ENCODE data around the gene SHD.
"Not testable (repeated sequence)": the region's sequence is repeated elsewhere in the genome, so short reads cannot be mapped to it uniquely, and the experiment has no call there.

The SHD gene, protein sequence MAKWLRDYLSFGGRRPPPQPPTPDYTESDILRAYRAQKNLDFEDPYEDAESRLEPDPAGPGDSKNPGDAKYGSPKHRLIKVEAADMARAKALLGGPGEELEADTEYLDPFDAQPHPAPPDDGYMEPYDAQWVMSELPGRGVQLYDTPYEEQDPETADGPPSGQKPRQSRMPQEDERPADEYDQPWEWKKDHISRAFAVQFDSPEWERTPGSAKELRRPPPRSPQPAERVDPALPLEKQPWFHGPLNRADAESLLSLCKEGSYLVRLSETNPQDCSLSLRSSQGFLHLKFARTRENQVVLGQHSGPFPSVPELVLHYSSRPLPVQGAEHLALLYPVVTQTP

DNA sequence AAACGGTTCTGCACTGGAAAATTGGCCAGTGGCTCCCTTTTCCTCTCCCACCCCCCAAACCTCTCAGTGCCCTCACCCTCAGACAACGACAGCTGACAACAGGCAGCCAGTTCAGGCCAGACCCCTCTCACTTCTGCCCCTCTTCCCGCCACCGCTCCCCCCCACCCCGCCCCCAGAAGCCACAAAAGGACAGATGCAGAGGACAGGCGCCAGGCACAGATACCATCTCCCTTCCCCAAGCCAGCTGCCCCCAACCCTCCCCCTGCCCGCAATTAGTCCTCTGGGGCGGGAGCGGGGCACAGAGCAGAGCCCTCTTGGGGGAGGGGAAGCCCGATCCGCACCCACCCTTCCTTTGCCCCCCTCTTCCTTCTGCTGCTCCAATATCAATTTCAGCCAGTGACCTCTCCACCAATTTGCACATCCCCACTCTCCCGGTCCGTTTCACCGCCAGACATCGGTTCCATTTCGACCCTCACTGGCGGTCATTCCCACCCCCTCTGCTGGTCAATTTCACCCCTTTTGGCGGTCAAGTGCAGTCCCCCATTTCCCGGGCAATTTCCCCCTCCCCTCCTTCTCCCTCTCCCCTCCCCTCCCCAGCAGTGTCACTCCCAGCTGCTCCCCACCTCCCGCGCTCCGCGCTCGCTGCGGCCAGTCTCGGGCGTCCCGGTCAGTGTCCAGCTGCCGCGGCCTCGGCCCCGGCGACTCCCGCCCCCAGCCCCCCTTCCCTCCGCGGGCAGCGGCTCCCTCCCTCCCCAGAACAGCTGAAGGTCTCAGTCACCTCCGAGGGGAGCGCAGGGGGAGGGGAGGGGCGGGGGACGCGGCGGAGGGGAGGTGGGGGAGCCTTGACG is at the start of gene SHD:
Gene SHD, plus strand, starts transcription at position 848 of the 848 bp plus-strand sequence. CDS start 798 bp downstream, outside the sequence.
- peak within 1 kb of the TSS; percentile 77 for H3K4me3 ChIP-seq (ENCODE audit: low read depth, low read length)
- H3K9me3 ChIP-seq (ENCODE audit: control insufficient read depth, insufficient read depth, low read length), result no peaks in the 10 kb centered on the region
- H3K27me3 ChIP-seq (ENCODE audit: control insufficient read depth, insufficient read depth, low read length), result peaks cover 40% of the 10 kb centered on the region
- no peaks in the 10 kb centered on the region for H3K4me1 ChIP-seq (ENCODE audit: control insufficient read depth, insufficient read depth, low read length)
- no peak within 1 kb of the TSS for H3K27ac ChIP-seq (ENCODE audit: low read depth, low read length)
- no peak within 1 kb of the TSS for H3K9ac ChIP-seq (ENCODE audit: low read depth, low read length)
- no peaks in the 10 kb centered on the region for H3K36me3 ChIP-seq (ENCODE audit: control insufficient read depth, insufficient read depth, low read length)

DNA sequence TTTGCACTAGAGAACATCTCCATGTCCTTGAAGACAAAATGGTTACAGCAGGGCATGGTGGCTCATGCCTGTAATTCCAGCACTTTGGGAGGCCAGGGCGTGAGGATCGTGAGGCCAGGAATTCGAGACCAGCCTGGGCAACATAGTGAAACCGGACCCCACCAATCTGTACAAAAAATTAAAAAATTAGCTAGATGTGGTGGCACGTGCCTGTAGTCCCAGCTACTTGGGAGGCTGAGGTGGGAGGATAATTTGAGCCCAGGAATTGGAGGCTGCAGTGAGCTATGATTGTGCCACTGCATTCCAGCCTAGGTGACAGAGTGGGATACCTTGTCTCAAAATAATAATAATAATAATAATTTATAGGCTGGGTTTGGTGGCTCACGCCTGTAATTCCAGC is 48.8 kb upstream of the SHD start:
- not testable (repeated sequence) for H3K4me3 ChIP-seq (ENCODE audit: low read depth, low read length); H3K4me1 ChIP-seq (ENCODE audit: control insufficient read depth, insufficient read depth, low read length); H3K9me3 ChIP-seq (ENCODE audit: control insufficient read depth, insufficient read depth, low read length); H3K9ac ChIP-seq (ENCODE audit: low read depth, low read length); H3K27me3 ChIP-seq (ENCODE audit: control insufficient read depth, insufficient read depth, low read length); H3K36me3 ChIP-seq (ENCODE audit: control insufficient read depth, insufficient read depth, low read length); H3K27ac ChIP-seq (ENCODE audit: low read depth, low read length)

DNA sequence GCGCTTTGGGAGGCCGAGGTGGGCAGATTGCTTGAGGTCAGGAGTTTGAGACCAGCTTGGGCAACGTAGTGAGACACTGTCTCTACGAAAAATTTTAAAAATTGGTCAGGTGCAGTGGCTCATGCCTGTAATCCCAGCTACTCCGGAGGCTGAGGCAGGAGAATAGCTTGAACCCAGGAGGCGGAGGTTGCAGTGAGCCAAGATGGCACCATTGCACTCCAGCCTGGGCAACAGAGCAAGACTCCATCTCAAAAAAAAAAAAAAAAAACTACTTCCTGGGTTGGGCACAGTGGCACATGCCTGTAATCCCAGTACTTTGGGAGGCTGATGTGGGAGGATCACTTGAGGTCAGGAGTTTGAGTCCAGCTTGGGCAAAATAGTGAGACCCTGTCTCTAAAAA is 47.5 kb upstream of the SHD start:
- H3K36me3 ChIP-seq (ENCODE audit: control insufficient read depth, insufficient read depth, low read length); H3K9ac ChIP-seq (ENCODE audit: low read depth, low read length); H3K4me3 ChIP-seq (ENCODE audit: low read depth, low read length); H3K4me1 ChIP-seq (ENCODE audit: control insufficient read depth, insufficient read depth, low read length); H3K27ac ChIP-seq (ENCODE audit: low read depth, low read length); H3K9me3 ChIP-seq (ENCODE audit: control insufficient read depth, insufficient read depth, low read length); H3K27me3 ChIP-seq (ENCODE audit: control insufficient read depth, insufficient read depth, low read length): not testable (repeated sequence)

DNA sequence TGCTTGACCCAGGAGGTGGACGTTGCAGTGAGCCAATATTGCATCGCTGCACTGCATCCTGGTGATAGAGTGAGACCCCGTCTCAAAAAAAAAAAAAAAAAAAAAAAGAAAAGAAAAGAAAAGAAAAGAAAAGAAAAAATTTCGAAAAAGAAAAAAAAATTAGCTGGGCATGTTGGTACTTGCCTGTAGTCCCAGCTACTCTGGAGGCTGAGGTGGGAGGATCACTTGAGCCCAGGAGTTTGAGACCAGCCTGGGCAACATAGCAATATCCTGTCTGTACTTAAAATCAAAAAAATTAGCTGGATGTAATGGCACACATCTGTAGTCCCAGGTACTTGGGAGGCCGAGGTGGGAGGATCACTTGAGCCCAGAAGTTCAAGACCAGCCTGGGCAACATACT is 46.9 kb upstream of the SHD start:
- H3K36me3 ChIP-seq (ENCODE audit: control insufficient read depth, insufficient read depth, low read length); H3K27ac ChIP-seq (ENCODE audit: low read depth, low read length); H3K4me3 ChIP-seq (ENCODE audit: low read depth, low read length); H3K9ac ChIP-seq (ENCODE audit: low read depth, low read length); H3K27me3 ChIP-seq (ENCODE audit: control insufficient read depth, insufficient read depth, low read length); H3K9me3 ChIP-seq (ENCODE audit: control insufficient read depth, insufficient read depth, low read length); H3K4me1 ChIP-seq (ENCODE audit: control insufficient read depth, insufficient read depth, low read length): not testable (repeated sequence)

DNA sequence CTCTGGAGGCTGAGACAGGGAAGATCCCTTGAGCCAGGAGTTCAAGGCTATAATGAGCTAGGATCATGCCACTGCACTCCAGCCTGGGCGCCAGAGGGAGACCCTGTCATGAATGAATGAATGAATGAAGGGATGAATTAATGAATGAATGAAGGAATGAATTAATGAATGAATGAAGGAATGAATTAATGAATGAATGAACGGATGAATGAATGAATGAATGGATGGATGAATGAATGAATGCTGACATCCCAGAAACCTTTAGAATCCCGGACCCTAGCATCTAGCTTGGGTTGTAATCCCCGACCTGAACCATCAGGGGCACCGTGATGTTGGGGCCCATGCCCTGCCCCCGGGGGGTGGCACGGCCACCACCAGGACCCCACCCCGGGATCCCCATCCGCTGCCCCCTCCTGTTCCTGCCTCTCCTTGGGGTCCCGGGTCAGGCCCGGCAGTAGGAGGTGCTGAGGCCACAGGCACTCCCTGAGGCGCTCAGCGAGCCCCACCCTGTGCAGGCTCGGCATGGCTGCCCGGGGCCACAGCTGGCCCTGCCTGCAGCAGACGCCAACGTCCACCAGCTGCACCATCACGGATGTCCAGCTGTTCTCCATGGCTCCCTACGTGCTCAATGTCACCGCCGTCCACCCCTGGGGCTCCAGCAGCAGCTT is 46.3 kb upstream of the SHD start:
- Histone ChIP-seq H3K4me1 (ENCODE audit: control insufficient read depth, insufficient read depth, low read length) (no peaks in the 10 kb centered on the region; the same call in 1 of the 2 replicates), H3K27ac (ENCODE audit: low read depth, low read length) (no peak overlapping the region), H3K9ac (ENCODE audit: low read depth, low read length) (no peak overlapping the region), H3K4me3 (ENCODE audit: low read depth, low read length) (no peak overlapping the region), H3K27me3 (ENCODE audit: control insufficient read depth, insufficient read depth, low read length) (peaks cover 6% of the 10 kb centered on the region; the same call in 1 of the 2 replicates), H3K36me3 (ENCODE audit: control insufficient read depth, insufficient read depth, low read length) (no peaks in the 10 kb centered on the region), H3K9me3 (ENCODE audit: control insufficient read depth, insufficient read depth, low read length) (no peaks in the 10 kb centered on the region)

DNA sequence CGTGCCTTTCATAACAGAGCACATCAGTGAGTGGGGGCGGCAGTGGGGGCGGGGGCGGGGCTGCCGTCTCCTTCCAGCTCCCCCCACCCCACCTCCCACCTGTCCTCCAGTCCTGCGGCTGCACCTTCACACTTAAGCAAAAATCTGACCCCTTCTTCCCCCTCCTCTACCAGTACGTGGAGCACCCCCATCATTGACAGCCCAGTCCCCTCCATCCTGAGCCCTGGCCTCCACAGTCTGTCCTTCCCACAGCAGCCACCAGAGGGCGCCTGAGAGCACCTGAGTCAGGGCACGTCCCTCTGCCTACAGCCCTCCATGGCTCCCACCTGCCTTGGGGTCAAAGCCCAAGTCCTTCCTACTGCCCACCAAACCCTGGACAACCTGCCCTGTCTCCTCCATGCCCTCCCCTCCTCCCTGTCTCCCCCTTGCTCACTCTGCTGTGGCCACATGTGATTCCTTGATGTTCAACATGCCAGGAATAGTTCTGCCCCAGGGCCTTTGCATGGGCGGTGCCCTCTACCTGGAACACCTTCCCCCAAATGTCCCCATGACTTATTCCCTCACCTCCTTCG is 45.7 kb upstream of the SHD start:
- peaks cover 4% of the 10 kb centered on the region; the same call in 1 of the 2 replicates for H3K27me3 ChIP-seq (ENCODE audit: control insufficient read depth, insufficient read depth, low read length)
- H3K4me3 ChIP-seq (ENCODE audit: low read depth, low read length), result no peak overlapping the region
- no peak overlapping the region for H3K9ac ChIP-seq (ENCODE audit: low read depth, low read length)
- H3K4me1 ChIP-seq (ENCODE audit: control insufficient read depth, insufficient read depth, low read length), result no peaks in the 10 kb centered on the region; the same call in 1 of the 2 replicates
- no peaks in the 10 kb centered on the region for H3K9me3 ChIP-seq (ENCODE audit: control insufficient read depth, insufficient read depth, low read length)
- no peaks in the 10 kb centered on the region for H3K36me3 ChIP-seq (ENCODE audit: control insufficient read depth, insufficient read depth, low read length)
- H3K27ac ChIP-seq (ENCODE audit: low read depth, low read length), result no peak overlapping the region

DNA sequence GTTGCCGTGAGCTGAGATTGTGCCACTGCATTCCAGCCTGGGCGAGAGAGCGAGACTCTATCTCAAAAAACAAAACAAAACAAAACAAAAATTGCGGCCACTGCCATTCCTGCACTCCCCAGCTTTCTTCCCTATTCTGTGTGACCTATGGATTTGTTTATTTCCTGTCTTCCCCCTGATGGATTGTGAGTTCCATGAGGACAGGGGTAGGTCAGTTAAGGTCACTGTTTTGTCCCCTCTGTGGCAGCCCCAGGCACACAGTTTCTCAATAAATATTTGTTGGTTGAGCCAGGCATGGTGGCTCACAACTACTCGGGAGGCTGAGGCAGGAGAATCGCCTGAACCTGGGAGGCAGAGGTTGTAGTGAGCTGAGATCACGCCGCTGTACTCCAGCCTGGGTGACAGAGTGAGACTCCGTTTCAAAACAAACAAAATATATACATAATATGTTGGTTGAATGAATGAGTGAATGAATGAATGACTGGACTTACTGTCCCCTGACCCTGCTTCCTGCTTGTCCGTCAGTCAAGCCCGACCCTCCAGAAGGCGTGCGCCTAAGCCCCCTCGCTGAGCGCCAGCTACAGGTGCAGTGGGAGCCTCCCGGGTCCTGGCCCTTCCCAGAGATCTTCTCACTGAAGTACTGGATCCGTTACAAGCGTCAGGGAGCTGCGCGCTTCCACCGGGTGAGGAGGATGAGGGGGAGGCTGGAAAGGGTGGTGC is 44.8 kb upstream of the SHD start:
- H3K9ac ChIP-seq (ENCODE audit: low read depth, low read length), result no peak overlapping the region
- H3K4me1 ChIP-seq (ENCODE audit: control insufficient read depth, insufficient read depth, low read length), result no peaks in the 10 kb centered on the region; the same call in 1 of the 2 replicates
- H3K9me3 ChIP-seq (ENCODE audit: control insufficient read depth, insufficient read depth, low read length), result no peaks in the 10 kb centered on the region
- H3K27me3 ChIP-seq (ENCODE audit: control insufficient read depth, insufficient read depth, low read length), result no peaks in the 10 kb centered on the region
- H3K4me3 ChIP-seq (ENCODE audit: low read depth, low read length), result no peak overlapping the region
- H3K27ac ChIP-seq (ENCODE audit: low read depth, low read length), result no peak overlapping the region
- no peaks in the 10 kb centered on the region for H3K36me3 ChIP-seq (ENCODE audit: control insufficient read depth, insufficient read depth, low read length)

DNA sequence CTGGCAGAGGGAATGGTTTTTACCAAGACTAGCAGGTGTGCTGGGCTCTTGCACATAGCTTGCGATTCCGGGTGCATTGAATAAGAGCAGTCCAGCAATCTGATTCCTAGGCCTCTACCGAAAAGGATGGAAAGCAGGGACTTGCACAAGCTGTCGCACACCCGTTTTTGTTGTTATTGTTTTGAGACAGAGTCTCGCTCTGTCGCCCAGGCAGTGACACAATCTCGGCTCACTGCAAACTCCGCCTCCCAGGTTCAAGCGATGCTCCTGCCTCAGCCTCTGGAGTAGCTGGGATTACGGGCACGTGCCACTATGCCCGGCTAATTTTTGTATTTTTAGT is 44.2 kb upstream of the SHD start:
- no peaks in the 10 kb centered on the region for H3K36me3 ChIP-seq (ENCODE audit: control insufficient read depth, insufficient read depth, low read length)
- H3K4me3 ChIP-seq (ENCODE audit: low read depth, low read length), result no peak overlapping the region
- no peak overlapping the region for H3K9ac ChIP-seq (ENCODE audit: low read depth, low read length)
- no peaks in the 10 kb centered on the region for H3K9me3 ChIP-seq (ENCODE audit: control insufficient read depth, insufficient read depth, low read length)
- no peaks in the 10 kb centered on the region for H3K27me3 ChIP-seq (ENCODE audit: control insufficient read depth, insufficient read depth, low read length)
- H3K4me1 ChIP-seq (ENCODE audit: control insufficient read depth, insufficient read depth, low read length), result no peaks in the 10 kb centered on the region
- H3K27ac ChIP-seq (ENCODE audit: low read depth, low read length), result no peak overlapping the region

DNA sequence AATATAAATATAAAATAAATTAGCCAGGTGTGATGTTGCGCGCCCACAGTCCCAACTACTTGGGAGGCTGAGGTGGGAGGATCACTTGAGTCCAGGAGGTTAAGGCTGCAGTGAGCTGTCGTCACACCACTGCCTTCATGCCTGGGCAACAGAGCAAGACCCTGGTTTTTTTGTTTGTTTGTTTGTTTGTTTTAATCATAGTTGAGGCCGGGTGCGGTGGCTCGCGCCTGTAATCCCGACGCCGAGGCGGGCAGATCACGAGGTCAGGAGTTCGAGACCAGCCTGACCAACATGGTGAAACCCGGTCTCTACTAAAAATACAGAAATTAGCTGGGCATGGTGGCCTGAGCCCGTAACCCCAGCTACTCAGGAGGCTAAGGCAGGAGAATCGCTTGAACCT is 41.6 kb upstream of the SHD start:
- H3K4me1 ChIP-seq (ENCODE audit: control insufficient read depth, insufficient read depth, low read length); H3K36me3 ChIP-seq (ENCODE audit: control insufficient read depth, insufficient read depth, low read length); H3K4me3 ChIP-seq (ENCODE audit: low read depth, low read length); H3K27me3 ChIP-seq (ENCODE audit: control insufficient read depth, insufficient read depth, low read length); H3K27ac ChIP-seq (ENCODE audit: low read depth, low read length); H3K9ac ChIP-seq (ENCODE audit: low read depth, low read length); H3K9me3 ChIP-seq (ENCODE audit: control insufficient read depth, insufficient read depth, low read length): not testable (repeated sequence)

DNA sequence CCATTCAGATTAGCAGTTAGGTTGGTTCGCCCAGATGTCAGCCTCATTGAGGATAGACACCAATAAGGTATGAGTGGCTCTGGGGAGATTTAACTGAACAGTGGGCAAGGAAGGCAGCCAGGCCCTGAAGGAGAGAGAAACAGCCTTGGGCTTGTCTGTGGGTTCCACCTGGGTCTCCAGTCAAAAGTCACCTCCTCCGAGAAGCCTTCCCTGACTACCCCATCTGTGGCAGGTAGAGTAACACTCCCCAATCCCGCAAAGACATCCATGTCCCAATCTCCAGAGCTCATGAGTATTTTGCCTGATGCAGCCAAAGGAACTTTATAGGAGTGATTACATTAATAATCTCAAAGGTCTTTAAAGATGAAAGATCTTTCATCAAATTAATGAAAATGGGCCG is 40.2 kb upstream of the SHD start:
- no peaks in the 10 kb centered on the region for H3K9me3 ChIP-seq (ENCODE audit: control insufficient read depth, insufficient read depth, low read length)
- H3K36me3 ChIP-seq (ENCODE audit: control insufficient read depth, insufficient read depth, low read length), result no peaks in the 10 kb centered on the region
- H3K27me3 ChIP-seq (ENCODE audit: control insufficient read depth, insufficient read depth, low read length), result no peaks in the 10 kb centered on the region
- H3K27ac ChIP-seq (ENCODE audit: low read depth, low read length), result no peak overlapping the region
- no peak overlapping the region for H3K4me3 ChIP-seq (ENCODE audit: low read depth, low read length)
- no peak overlapping the region for H3K9ac ChIP-seq (ENCODE audit: low read depth, low read length)
- no peaks in the 10 kb centered on the region for H3K4me1 ChIP-seq (ENCODE audit: control insufficient read depth, insufficient read depth, low read length)

Data from HUES48 (cell line).